Gastrocnemius medialis (tissue), 4 donors: ENCODE results near the gene RNF227. TPM values are rescaled to one million over a fixed set of nuclear protein-coding genes. Genes with fewer than 3 reads are reported as not detected.
"Not testable (repeated sequence)": the region's sequence is repeated elsewhere in the genome, so short reads cannot be mapped to it uniquely, and the experiment has no call there.

Experiments used
- ATAC-seq, 2 donors: fragments of 150-250 bp; one replicate each; pipeline ENCODE4 v1.9.1; 2016
- DNase-seq, 2 donors: peaks; one replicate each; pipeline ENCODE4 v3.0.0-alpha.2; 2019
- H3K27ac ChIP-seq, 4 donors: fragments of 200-600 bp; sonication (generic); 1 replicate in 1 of 4; 2 replicates in 3 of 4; pipeline ENCODE4 v1.5.1; 2016 to 2018; ENCODE audit warnings: mild to moderate bottlenecking in 2 of 4, moderate library complexity in 1 of 4
- H3K27me3 ChIP-seq, 3 donors: fragments of 200-600 bp; sonication (generic) in 2 of 3; 1 replicate in 1 of 3; 2 replicates in 2 of 3; pipeline versions ENCODE4 v1.5.1 to v1.6.0; 2016 to 2019; ENCODE audit warnings: mild to moderate bottlenecking in 1 of 3, moderate library complexity in 1 of 3
- H3K36me3 ChIP-seq, 2 donors: fragments of 200-600 bp; sonication (generic) in 1 of 2; one replicate each; pipeline ENCODE4 v1.5.1; 2017 to 2018
- H3K4me1 ChIP-seq, 2 donors: fragments of 200-600 bp; sonication (generic) in 1 of 2; one replicate each; pipeline ENCODE4 v1.5.1; 2016 to 2017; ENCODE audit warnings: mild to moderate bottlenecking in 2 of 2
- H3K4me3 ChIP-seq, 4 donors: fragments of 200-600 bp; sonication (generic) in 3 of 4; 1 replicate in 1 of 4; 2 replicates in 3 of 4; pipeline ENCODE4 v1.5.1; 2016 to 2019; ENCODE audit warnings: mild to moderate bottlenecking in 2 of 4
- H3K9me3 ChIP-seq, 3 donors: fragments of 200-600 bp; sonication (generic) in 2 of 3; 1 replicate in 1 of 3; 2 replicates in 2 of 3; pipeline ENCODE4 v1.5.1; 2016 to 2019
- CTCF ChIP-seq, 5 experiments: fragments of 450-650 bp in 3 of 5; fragments of 200-600 bp in 2 of 5; sonication (generic) in 2 of 5; IDR thresholded peaks in 4 of 5; conservative IDR thresholded peaks in 1 of 5; 1 replicate in 4 of 5; 2 replicates in 1 of 5; pipeline ENCODE4 v1.5.1; 2016 to 2019; ENCODE audit warnings: antibody characterized with exemption in 5 of 5, mild to moderate bottlenecking in 3 of 5, moderate library complexity in 3 of 5
- POLR2A ChIP-seq, 2 donors: fragments of 450-650 bp; IDR thresholded peaks; one replicate each; pipeline ENCODE4 v1.6.1; 2017; ENCODE audit warnings: antibody characterized with exemption in 2 of 2, mild to moderate bottlenecking in 2 of 2, moderate library complexity in 2 of 2
- in situ Hi-C, 4 donors: fragments of 200-750 bp; cut with MboI; loops; one replicate each; pipeline versions ENCODE4 v1.15.0 to v1.8.0; 2017; ENCODE audit warnings: low sequenced_read_pairs in 4 of 4
- intact Hi-C: fragments of 100-400 bp; cut with DNase I; formaldehyde crosslinking; loops from one replicate; pipeline ENCODE4 v1.15.1; 2023; ENCODE audit warnings: low total_unique reads
- total RNA-seq, 4 donors: library from RNA; depleted of rRNA; stranded (reverse); fragments of >200 nt; gene quantifications; one replicate each; pipeline versions ENCODE4 v1.1.0 to v1.2.3, GENCODE V29; 2016

The RNF227 gene
- total RNA-seq, 4 donors from 2014 or later, result 0.51 to 1.2 (median 0.62) TPM; not detected in 1

DNA sequence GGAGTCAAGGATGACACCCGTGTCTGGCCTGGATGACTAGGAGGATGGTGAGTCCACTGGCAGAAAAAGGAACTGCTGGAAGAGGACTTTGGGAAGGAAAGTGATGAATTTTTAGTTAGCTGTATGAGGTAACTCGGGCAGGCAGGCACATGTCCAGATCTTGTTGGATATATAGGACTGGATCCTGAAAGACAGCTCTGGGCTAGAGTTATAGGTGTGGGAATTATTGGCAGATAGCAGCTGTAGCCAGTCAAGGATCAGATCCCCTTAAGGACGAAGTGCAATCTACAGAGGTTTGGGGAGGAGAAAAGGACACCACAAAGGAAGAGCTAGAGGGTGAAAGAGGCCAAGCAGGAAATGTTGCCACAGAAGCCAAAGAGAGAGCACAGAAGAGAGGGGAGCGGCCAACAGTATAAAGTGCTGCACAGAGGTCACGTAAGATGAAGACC lies 48.2 kb downstream of the RNF227 start:
- no peak overlapping the region for H3K27ac ChIP-seq
- intact Hi-C loops (no loop called here), in situ Hi-C loops (loop anchor here in 2 of 4 donors (25.0 kb wide), 1 partner anchor 119 kb away; no protein-coding TSS in a partner anchor)
- ATAC-seq (no peak), DNase-seq (no peak)
- H3K4me1 ChIP-seq, result peaks cover 0 to 1% of the 10 kb centered on the region in 2 donors
- no peaks in the 10 kb centered on the region for H3K36me3 ChIP-seq
- no peak overlapping the region for H3K4me3 ChIP-seq
- H3K27me3 ChIP-seq, result no peaks in the 10 kb centered on the region
- H3K9me3 ChIP-seq, result no peaks in the 10 kb centered on the region
- TF ChIP-seq POLR2A (IDR thresholded peaks at IDR 0.05) (no peak), CTCF (IDR thresholded peaks at IDR 0.05 in 4 of 5, conservative IDR thresholded peaks at IDR 0.05 in 1 of 5) (no peak)

DNA sequence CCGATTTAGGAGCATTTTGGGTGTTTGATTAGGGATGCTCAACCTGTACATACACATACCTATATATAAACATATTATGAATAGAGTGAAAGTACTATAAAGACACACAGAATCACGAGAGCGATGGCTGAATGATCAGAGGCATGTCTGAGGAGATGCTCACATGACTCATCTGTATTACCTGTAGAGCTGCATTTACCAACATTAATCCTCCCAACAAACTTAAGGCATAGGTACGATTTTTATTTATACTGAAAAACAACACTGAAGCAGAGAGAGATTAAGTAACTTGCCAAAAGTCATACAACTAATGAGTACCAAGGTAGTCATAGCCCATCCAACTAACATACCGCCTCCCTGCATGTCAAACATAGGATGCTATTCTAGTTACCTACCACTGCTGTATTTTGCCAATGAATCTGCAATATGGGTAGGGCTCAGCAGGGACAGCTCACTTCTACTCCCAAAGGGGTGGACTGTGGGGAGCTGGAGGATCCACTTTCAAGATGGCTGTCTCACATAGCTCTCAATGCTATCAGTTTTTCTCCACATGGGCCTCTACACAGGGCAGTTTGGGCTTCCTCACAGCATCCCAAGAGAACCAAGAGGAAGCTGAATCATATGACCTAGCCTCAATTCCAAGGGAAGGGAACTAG lies 51.0 kb downstream of the RNF227 start:
- in situ Hi-C loops (loop anchor here in 3 of 4 donors (5.0 to 25.0 kb wide), 2 partner anchors 122 kb away; no protein-coding TSS in a partner anchor), intact Hi-C loops (loop anchor here (5.0 kb wide), 2 partner anchors 177 to 192 kb away; no protein-coding TSS in a partner anchor)
- DNase-seq, result no peak
- Histone ChIP-seq H3K9me3 (no peaks in the 10 kb centered on the region), H3K4me1 (peaks cover 0 to 4% of the 10 kb centered on the region in 2 donors), H3K27ac (no peak overlapping the region), H3K4me3 (no peak overlapping the region), H3K36me3 (no peaks in the 10 kb centered on the region), H3K27me3 (no peaks in the 10 kb centered on the region)
- TF ChIP-seq CTCF (IDR thresholded peaks at IDR 0.05 in 4 of 5, conservative IDR thresholded peaks at IDR 0.05 in 1 of 5) (no peak), POLR2A (IDR thresholded peaks at IDR 0.05) (no peak)
- no peak for ATAC-seq

GRCh38 chr17:7864384-7864783 lies 51.7 kb downstream of the RNF227 start:
- H3K9me3 ChIP-seq, H3K4me3 ChIP-seq, DNase-seq, H3K36me3 ChIP-seq, H3K27me3 ChIP-seq, ATAC-seq, H3K27ac ChIP-seq, H3K4me1 ChIP-seq: not testable (repeated sequence)
- intact Hi-C loops (loop anchor here (5.0 kb wide), 2 partner anchors 178 to 193 kb away; no protein-coding TSS in a partner anchor), in situ Hi-C loops (loop anchor here in 3 of 4 donors (5.0 to 25.0 kb wide), 2 partner anchors 123 kb away; no protein-coding TSS in a partner anchor)

Other genes starting within 250 kb of the RNF227 start
- 10 to 100 TPM; 14.1 to 17.0 (median 15.4) TPM for gene TP53, start 228.8 kb downstream of the RNF227 start, total RNA-seq
- gene WRAP53, start 227.8 kb downstream of the RNF227 start, total RNA-seq, result 1 to 10 TPM; 2.6 to 5.8 (median 3.7) TPM
- under 1 TPM in 3 of 4 donors, not detected in 1; 0.13 to 0.46 (median 0.31) TPM for gene EFNB3, start 211.1 kb downstream of the RNF227 start, total RNA-seq
- gene DNAH2, start 198.5 kb downstream of the RNF227 start, total RNA-seq, result not detected
- gene KDM6B, start 82.1 kb downstream of the RNF227 start, total RNA-seq, result 1 to 10 TPM; 1.9 to 8.2 (median 4.4) TPM
- gene TMEM88, start 61.2 kb downstream of the RNF227 start, total RNA-seq, result 10 to 100 TPM; 18.8 to 56.8 (median 27.9) TPM
- 100 to 1,000 TPM in 2 of 4 donors, 10 to 100 TPM in 2; 57.4 to 133 (median 96.6) TPM for gene NAA38, start 58.7 kb downstream of the RNF227 start, total RNA-seq
- 10 to 100 TPM in 2 of 4 donors, 1 to 10 TPM in 2; 4.1 to 14.7 (median 9.0) TPM for gene CYB5D1, start 58.3 kb downstream of the RNF227 start, total RNA-seq
- gene CHD3, start 27.5 kb downstream of the RNF227 start, total RNA-seq, result 1 to 10 TPM; 5.4 to 7.7 (median 6.0) TPM
- gene KCNAB3, start 13.6 kb upstream of the RNF227 start, total RNA-seq, result under 1 TPM in 1 of 4 donors, not detected in 3; 0.42 TPM
- 10 to 100 TPM; 19.4 to 41.7 (median 30.0) TPM for gene TRAPPC1, start 15.7 kb upstream of the RNF227 start, total RNA-seq
- 10 to 100 TPM in 1 of 4 donors, 1 to 10 TPM in 3; 3.6 to 14.3 (median 7.2) TPM for gene CNTROB, start 15.9 kb upstream of the RNF227 start, total RNA-seq
- gene GUCY2D, start 86.3 kb upstream of the RNF227 start, total RNA-seq, result not detected
- gene ALOX15B, start 122.8 kb upstream of the RNF227 start, total RNA-seq, result 1 to 10 TPM in 1 of 4 donors, under 1 TPM in 3; 0.15 to 1.0 (median 0.69) TPM
- not detected for gene ALOX12B, start 171.4 kb upstream of the RNF227 start, total RNA-seq
- gene ALOXE3, start 202.2 kb upstream of the RNF227 start, total RNA-seq, result not detected
- gene HES7, start 207.8 kb upstream of the RNF227 start, total RNA-seq, result not detected
- 100 to 1,000 TPM; 105 to 263 (median 164) TPM for gene PER1, start 236.1 kb upstream of the RNF227 start, total RNA-seq
- gene VAMP2, start 246.7 kb upstream of the RNF227 start, total RNA-seq, result 10 to 100 TPM; 10.9 to 37.0 (median 25.7) TPM